HCT116 (cell line): ENCODE data around the gene OBSCN. TPM values are rescaled to one million over a fixed set of nuclear protein-coding genes. Genes with fewer than 3 reads are reported as not detected.

ENCODE experiments used
- ATAC-seq: fragments of 200-7000 bp; cut with Tn5 transposase; 2 replicates; pipeline ENCODE4 v1.9.1; 2020; ENCODE audit warnings: mild to moderate bottlenecking, moderate library complexity
- BruUV-seq: library from RNA; stranded (reverse); fragments of 400-500 nt; replicated peaks from 2 replicates; lab custom pipeline; 2021; lab: Mats Ljungman, UMichigan
- CTCF ChIA-PET: fragments of 300-600 bp; sonication (Branson Sonifier 250); formaldehyde crosslinking; loops from one replicate; lab custom pipeline; 2021; ENCODE audit warnings: antibody characterized with exemption; lab: Charles Lee
- POLR2A ChIA-PET: fragments of 300-600, 350-600 bp; sonication (Branson Sonifier 250); formaldehyde crosslinking; loops from one replicate; lab custom pipeline; 2021; ENCODE audit warnings: antibody characterized with exemption; lab: Charles Lee
- RAD21 ChIA-PET, 2 experiments: fragments of 300-600 bp; sonication (Branson Sonifier 250); formaldehyde crosslinking; loops; one replicate each; lab custom pipeline; 2023; ENCODE audit warnings: low total read pairs in 2 of 2; ENCODE audit not compliant: uncharacterized antibody in 2 of 2, unreplicated experiment in 2 of 2, low non-redundant PET in 1 of 2; lab: Charles Lee
- DNase-seq: peaks from one replicate; pipeline ENCODE4 v3.0.0-alpha.2; 2010; ENCODE audit warnings: low read depth, low spot score
- H2AFZ ChIP-seq: fragments of 200-600 bp; shearing (Covaris generic), sonication (generic); 2 replicates; pipeline ENCODE4 v1.6.1; 2017; ENCODE audit warnings: low read depth, mixed run types, mixed read lengths, antibody characterized with exemption, low read length; ENCODE audit not compliant: poor library complexity, severe bottlenecking
- H3K27ac ChIP-seq: 2 replicates; pipeline ENCODE4 v1.5.1; 2012; ENCODE audit warnings: low read depth, low read length
- H3K27me3 ChIP-seq: fragments of 200-600 bp; sonication (generic); 2 replicates; pipeline ENCODE4 v1.6.1; 2016; ENCODE audit warnings: mixed run types, low read length, mixed read lengths; ENCODE audit not compliant: insufficient read depth
- H3K36me3 ChIP-seq, 2 experiments: fragments of 200-500 bp in 1 of 2; fragments of 200-600 bp in 1 of 2; sonication (Bioruptor generic) in 1 of 2; sonication (generic) in 1 of 2; 2 replicates each; pipeline versions ENCODE4 v1.5.1 to v1.6.1; 2014 to 2016; ENCODE audit warnings: low read length in 2 of 2, inconsistent platforms in 1 of 2, mixed read lengths in 1 of 2, mixed run types in 1 of 2; ENCODE audit not compliant: insufficient read depth in 2 of 2, control insufficient read depth in 1 of 2
- H3K4me1 ChIP-seq, 2 experiments: fragments of 200-600 bp in 1 of 2; sonication (generic) in 1 of 2; 2 replicates each; pipeline versions ENCODE4 v1.5.1 to v1.6.1; 2012 to 2017; ENCODE audit warnings: low read length in 2 of 2, inconsistent platforms in 1 of 2, mild to moderate bottlenecking in 1 of 2, mixed read lengths in 1 of 2, mixed run types in 1 of 2, moderate library complexity in 1 of 2; ENCODE audit not compliant: insufficient read depth in 2 of 2, control insufficient read depth in 1 of 2
- H3K4me2 ChIP-seq: fragments of 200-600 bp; sonication (generic); 2 replicates; pipeline ENCODE4 v1.6.1; 2017; ENCODE audit warnings: mixed run types, low read length, mixed read lengths
- H3K4me3 ChIP-seq, 2 experiments: fragments of 200-600 bp in 1 of 2; sonication (generic) in 1 of 2; replicated peaks in 1 of 2; 2 replicates each; pipeline ENCODE4 v1.5.1; 2011 to 2016; ENCODE audit warnings: low read length in 2 of 2, control low read depth in 1 of 2, low read depth in 1 of 2, mild to moderate bottlenecking in 1 of 2, mixed read lengths in 1 of 2, mixed run types in 1 of 2
- H3K79me2 ChIP-seq: fragments of 200-600 bp; sonication (generic); 2 replicates; pipeline ENCODE4 v1.6.1; 2017; ENCODE audit warnings: mild to moderate bottlenecking, mixed run types, low read length, moderate library complexity, mixed read lengths; ENCODE audit not compliant: insufficient read depth
- H3K9ac ChIP-seq: fragments of 200-600 bp; sonication (generic); 2 replicates; pipeline ENCODE4 v1.6.1; 2016; ENCODE audit warnings: low read length, mixed read lengths
- H3K9me2 ChIP-seq: fragments of 200-600 bp; sonication (generic), shearing (Covaris generic); 2 replicates; pipeline ENCODE4 v1.6.1; 2017; ENCODE audit warnings: mixed run types, mild to moderate bottlenecking, moderate library complexity; ENCODE audit not compliant: insufficient read depth
- H3K9me3 ChIP-seq, 2 experiments: fragments of 200-500 bp in 1 of 2; fragments of 200-600 bp in 1 of 2; sonication (Bioruptor generic) in 1 of 2; sonication (generic) in 1 of 2; 2 replicates each; pipeline ENCODE4 v1.6.1; 2014 to 2017; ENCODE audit warnings: low read length in 2 of 2, mixed read lengths in 2 of 2, inconsistent platforms in 1 of 2, low read depth in 1 of 2, mild to moderate bottlenecking in 1 of 2, mixed run types in 1 of 2, moderate library complexity in 1 of 2; ENCODE audit not compliant: control insufficient read depth in 1 of 2, insufficient read depth in 1 of 2
- H4K20me1 ChIP-seq: fragments of 200-600 bp; sonication (generic), shearing (Covaris generic); 2 replicates; pipeline ENCODE4 v1.6.1; 2017; ENCODE audit warnings: mixed run types, mild to moderate bottlenecking, moderate library complexity; ENCODE audit not compliant: insufficient read depth
- ATF3 ChIP-seq: IDR thresholded peaks from 2 replicates; pipeline ENCODE4 v1.6.1; 2012
- CTCF ChIP-seq, 3 experiments: fragments of 200-600 bp in 1 of 3; sonication (generic) in 1 of 3; IDR thresholded peaks in 2 of 3; conservative IDR thresholded peaks in 1 of 3; 2 replicates each; pipeline ENCODE4 v1.5.1; 2012 to 2017; ENCODE audit warnings: low read depth in 2 of 3, low read length in 2 of 3, antibody characterized with exemption in 1 of 3, borderline replicate concordance in 1 of 3, control low read depth in 1 of 3, mild to moderate bottlenecking in 1 of 3, mixed read lengths in 1 of 3, mixed run types in 1 of 3, moderate library complexity in 1 of 3; ENCODE audit not compliant: insufficient read depth in 1 of 3
- SIN3A ChIP-seq: IDR thresholded peaks from 2 replicates; pipeline ENCODE4 v1.6.1; 2012; ENCODE audit warnings: low read depth
- intact Hi-C: fragments of 100-400 bp; cut with micrococcal nuclease; formaldehyde crosslinking; loops from 2 replicates; pipeline ENCODE4 v1.10.0; 2022
- total RNA-seq: library from RNA; stranded (reverse); gene quantifications from one replicate; pipeline ENCODE4 v1.2.1, GENCODE V29; 2021; ENCODE audit not compliant: unreplicated experiment

OBSCN gene
- total RNA-seq, 1 experiment from 2014 or later: 16.6 TPM

GRCh38 chr1:228353601-228354371 lies 145.9 kb downstream of the OBSCN start:
- no peaks in the 10 kb centered on the region for H4K20me1 ChIP-seq
- intact Hi-C loops: no loop called here
- DNase-seq: no peak
- no peaks in the 10 kb centered on the region for H3K4me1 ChIP-seq
- no peak overlapping the region for H3K27ac ChIP-seq
- H3K9me3 ChIP-seq: no peaks in the 10 kb centered on the region
- H3K4me2 ChIP-seq: no peak overlapping the region
- no peak for TF ChIP-seq SIN3A
- no peak for TF ChIP-seq CTCF (IDR thresholded peaks at IDR 0.05 in 2 of 3, conservative IDR thresholded peaks at IDR 0.05 in 1 of 3; ENCODE audit: borderline replicate concordance in 1 of 3, insufficient read depth in 1 of 3, low read depth in 2 of 3, low read length in 2 of 3)
- TF ChIP-seq ATF3: no peak
- TF ChIP-seq, all 23 proteins: peak for 0
- no peak for ATAC-seq
- H3K4me3 ChIP-seq: no peak overlapping the region
- CTCF ChIA-PET: no interaction called here
- H3K36me3 ChIP-seq: no peaks in the 10 kb centered on the region
- POLR2A ChIA-PET: no interaction called here
- no peaks in the 10 kb centered on the region for H3K27me3 ChIP-seq
- RAD21 ChIA-PET: no interaction called here
- H3K9ac ChIP-seq: no peak overlapping the region
- BruUV-seq: no TSS peak
- H3K79me2 ChIP-seq: no peaks in the 10 kb centered on the region
- no peak overlapping the region for H2AFZ ChIP-seq
- H3K9me2 ChIP-seq: no peaks in the 10 kb centered on the region
